Liver (tissue), 9 donors: ENCODE results near the gene NAT14. TPM values are rescaled to one million over a fixed set of nuclear protein-coding genes. Genes with fewer than 3 reads are reported as not detected.

Experiments
- DNase-seq: peaks from one replicate; pipeline ENCODE4 v3.0.0-alpha.2; 2017; ENCODE audit warnings: low spot score
- H3K27ac ChIP-seq, 2 donors: one replicate each; pipeline ENCODE4 v1.7.0; 2013; ENCODE audit warnings: inconsistent platforms in 2 of 2, low read length in 2 of 2, control low read depth in 1 of 2, low read depth in 1 of 2, mild to moderate bottlenecking in 1 of 2
- H3K27me3 ChIP-seq, 4 donors: one replicate each; pipeline versions ENCODE4 v1.6.1 to v1.7.0; 2013; ENCODE audit warnings: low read length in 3 of 4, inconsistent platforms in 1 of 4, mild to moderate bottlenecking in 1 of 4, moderate library complexity in 1 of 4; ENCODE audit not compliant: control insufficient read depth in 4 of 4, insufficient read depth in 4 of 4
- H3K36me3 ChIP-seq, 4 donors: one replicate each; pipeline versions ENCODE4 v1.6.1 to v1.7.0; 2013; ENCODE audit warnings: low read length in 3 of 4, mild to moderate bottlenecking in 3 of 4, low read depth in 1 of 4, moderate library complexity in 1 of 4; ENCODE audit not compliant: control insufficient read depth in 4 of 4, insufficient read depth in 3 of 4
- H3K4me1 ChIP-seq, 4 donors: one replicate each; pipeline versions ENCODE4 v1.6.1 to v1.7.0; 2013; ENCODE audit warnings: low read length in 3 of 4, mild to moderate bottlenecking in 3 of 4, moderate library complexity in 1 of 4; ENCODE audit not compliant: control insufficient read depth in 4 of 4, insufficient read depth in 4 of 4
- H3K4me3 ChIP-seq, 3 donors: one replicate each; pipeline versions ENCODE4 v1.6.1 to v1.7.0; 2013; ENCODE audit warnings: low read length in 3 of 3, control low read depth in 1 of 3, low read depth in 1 of 3, mild to moderate bottlenecking in 1 of 3
- H3K9ac ChIP-seq, 2 donors: one replicate each; pipeline ENCODE4 v1.7.0; 2013; ENCODE audit warnings: low read length in 2 of 2, mild to moderate bottlenecking in 2 of 2, moderate library complexity in 2 of 2, control low read depth in 1 of 2, low read depth in 1 of 2
- H3K9me3 ChIP-seq, 4 donors: one replicate each; pipeline versions ENCODE4 v1.6.1 to v1.7.0; 2013; ENCODE audit warnings: low read length in 3 of 4; ENCODE audit not compliant: control insufficient read depth in 4 of 4
- ATF3 ChIP-seq: IDR thresholded peaks from 2 replicates; pipeline ENCODE4 v1.6.1; 2016; ENCODE audit warnings: antibody characterized with exemption
- CTCF ChIP-seq: fragments of 150-350 bp; IDR thresholded peaks from 2 replicates; pipeline ENCODE4 v1.5.1; 2017; ENCODE audit warnings: improper control_type of control experiment, low read depth, low read length; ENCODE audit not compliant: missing input control
- FOXA1 ChIP-seq: IDR thresholded peaks from 2 replicates; pipeline ENCODE4 v1.6.1; 2016; ENCODE audit warnings: antibody characterized with exemption
- FOXA2 ChIP-seq: IDR thresholded peaks from 2 replicates; pipeline ENCODE4 v1.6.1; 2016; ENCODE audit warnings: antibody characterized with exemption
- GABPA ChIP-seq, 2 donors: IDR thresholded peaks in 1 of 2; conservative IDR thresholded peaks in 1 of 2; 2 replicates each; pipeline ENCODE4 v1.6.1; 2016; ENCODE audit warnings: antibody characterized with exemption in 2 of 2, mild to moderate bottlenecking in 1 of 2, moderate library complexity in 1 of 2
- HNF4A ChIP-seq, 2 donors: conservative IDR thresholded peaks; 2 replicates each; pipeline ENCODE4 v1.6.1; 2016; ENCODE audit warnings: antibody characterized with exemption in 2 of 2, mild to moderate bottlenecking in 2 of 2
- HNF4G ChIP-seq: IDR thresholded peaks from 2 replicates; pipeline ENCODE4 v1.6.1; 2016; ENCODE audit warnings: antibody characterized with exemption
- MAX ChIP-seq: IDR thresholded peaks from 2 replicates; pipeline ENCODE4 v1.6.1; 2016; ENCODE audit warnings: antibody characterized with exemption
- REST ChIP-seq: IDR thresholded peaks from 2 replicates; pipeline ENCODE4 v1.6.1; 2016; ENCODE audit warnings: antibody characterized with exemption, mild to moderate bottlenecking
- RXRA ChIP-seq, 2 donors: IDR thresholded peaks; 2 replicates each; pipeline ENCODE4 v1.6.1; 2017 to 2018; ENCODE audit warnings: antibody characterized with exemption in 2 of 2, mild to moderate bottlenecking in 1 of 2
- SP1 ChIP-seq: IDR thresholded peaks from 2 replicates; pipeline ENCODE4 v1.6.1; 2018; ENCODE audit warnings: antibody characterized with exemption, mild to moderate bottlenecking
- TAF1 ChIP-seq: conservative IDR thresholded peaks from 2 replicates; pipeline ENCODE4 v1.6.1; 2016; ENCODE audit warnings: antibody characterized with exemption, mild to moderate bottlenecking
- YY1 ChIP-seq: IDR thresholded peaks from 2 replicates; pipeline ENCODE4 v1.6.1; 2016; ENCODE audit warnings: antibody characterized with exemption, mild to moderate bottlenecking
- ZBTB33 ChIP-seq: IDR thresholded peaks from 2 replicates; pipeline ENCODE4 v1.6.1; 2016; ENCODE audit warnings: antibody characterized with exemption
- WGBS: extraction: QIAGEN DNeasy Blood & Tissue Kit; methylation state at CpG from one replicate; pipeline ENCODE4 v1.1.7; 2013; 5-methylcytosine and 5-hydroxymethylcytosine counted together
- polyA plus RNA-seq, 2 donors: library from polyadenylated mRNA; stranded (reverse) in 1 of 2; unstranded in 1 of 2; fragments of 200-250 nt in 1 of 2; fragments of >200 nt in 1 of 2; fragmentation: Nextera tagmentation in 1 of 2; extraction: Ambion mirVana in 1 of 2; gene quantifications; one replicate each; pipeline versions ENCODE4 v1.2.1 to v1.2.3, GENCODE V29; 2013 to 2015
- total RNA-seq, 2 donors: library from RNA; depleted of rRNA; stranded (reverse); fragments of >200 nt; gene quantifications; one replicate each; pipeline ENCODE4 v1.2.3, GENCODE V29; 2014
- donor health status: healthy.
- donor health status: healthy.
- donor health status: healthy.
- donor health status: healthy.
- donor health status: healthy.

Gene NAT14
- total and polyA plus RNA-seq, 4 donors = 1.4 to 3.7 (median 3.0) TPM

GRCh38 chr19:55486971-55487923, 2.3 kb downstream of the NAT14 start:
- Histone ChIP-seq H3K36me3 (peaks cover 0 to 8% (median 4%) of the 10 kb centered on the region in 4 donors), H3K4me1 (peaks cover 3 to 14% (median 7%) of the 10 kb centered on the region in 4 donors), H3K9me3 (no peaks in the 10 kb centered on the region), H3K27ac (peak overlapping the region; percentile 59 to 60), H3K27me3 (no peaks in the 10 kb centered on the region), H3K9ac (no peak overlapping the region), H3K4me3 (no peak overlapping the region)
- TF ChIP-seq HNF4A (conservative IDR thresholded peaks at IDR 0.05) = no peak
- no peak for TF ChIP-seq MAX
- no peak for TF ChIP-seq RXRA (IDR thresholded peaks at IDR 0.05)
- no peak for TF ChIP-seq CTCF
- TF ChIP-seq REST = no peak
- WGBS = 54% methylated on average over 27 of the region's 27 CpGs
- DNase-seq = no peak

- Histone ChIP-seq H3K27ac (peak within 1 kb of the TSS; percentile 59 to 60), H3K9me3 (no peaks in the 10 kb centered on the region), H3K4me1 (peaks cover 3 to 14% (median 7%) of the 10 kb centered on the region in 4 donors), H3K36me3 (peaks cover 0 to 3% (median 2%) of the 10 kb centered on the region in 4 donors), H3K27me3 (no peaks in the 10 kb centered on the region), H3K4me3 (no peak within 1 kb of the TSS), H3K9ac (no peak within 1 kb of the TSS)
- DNase-seq = no peak
- WGBS = 12% methylated on average over 20 of the region's 21 CpGs
- TF ChIP-seq GABPA (IDR thresholded peaks at IDR 0.05 in 1 of 2, conservative IDR thresholded peaks at IDR 0.05 in 1 of 2) (no peak), TAF1 (no peak), YY1 (no peak), ZBTB33 (no peak), CTCF (no peak), MAX (no peak), ATF3 (no peak), FOXA2 (no peak), HNF4G (no peak), SP1 (no peak), FOXA1 (no peak)
Observed at GRCh38 chr19:55487924-55488687, 3.1 kb downstream of the NAT14 start, which contains the start of gene SSC5D. TSS of gene SSC5D (plus strand) at chr19:55488436. CDS start at chr19:55488590, 154 bp downstream.
